NCI-H2196 treated with DMSO at 0.1 percent for 48 hours (cell line): ENCODE measurements around the gene STRIT1.
"Not testable (repeated sequence)": the region's sequence is repeated elsewhere in the genome, so short reads cannot be mapped to it uniquely, and the experiment has no call there.

Source experiments
- DNase-seq: peaks from one replicate; lab custom pipeline; 2025; ENCODE audit not compliant: unreplicated experiment; lab: John Stamatoyannopoulos, UW

Gene STRIT1

DNA sequence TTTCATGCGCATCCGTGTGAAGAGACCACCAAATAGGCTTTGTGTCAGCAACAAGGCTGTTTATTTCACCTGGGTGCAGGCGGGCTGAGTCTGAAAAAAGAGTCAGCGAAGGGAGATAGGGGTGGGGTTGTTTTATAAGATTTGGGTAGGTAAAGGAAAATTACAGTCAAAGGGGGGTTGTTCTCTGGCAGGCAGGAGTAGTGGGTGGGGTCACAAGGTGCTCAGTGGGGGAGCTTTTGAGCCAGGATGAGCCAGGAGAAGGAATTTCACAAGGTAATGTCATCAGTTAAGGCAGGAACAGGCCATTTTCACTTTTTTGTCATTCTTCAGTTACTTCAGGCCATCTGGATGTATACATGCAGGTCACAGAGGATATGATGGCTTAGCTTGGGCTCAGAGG is 19.0 kb downstream of the STRIT1 start:
- DNase-seq = not testable (repeated sequence)

GRCh38 chr3:155271343-155271613 is 22.2 kb downstream of the STRIT1 start:
- DNase-seq = no peak

GRCh38 chr3:155270485-155271342 is 22.8 kb downstream of the STRIT1 start:
- DNase-seq = no peak

DNA sequence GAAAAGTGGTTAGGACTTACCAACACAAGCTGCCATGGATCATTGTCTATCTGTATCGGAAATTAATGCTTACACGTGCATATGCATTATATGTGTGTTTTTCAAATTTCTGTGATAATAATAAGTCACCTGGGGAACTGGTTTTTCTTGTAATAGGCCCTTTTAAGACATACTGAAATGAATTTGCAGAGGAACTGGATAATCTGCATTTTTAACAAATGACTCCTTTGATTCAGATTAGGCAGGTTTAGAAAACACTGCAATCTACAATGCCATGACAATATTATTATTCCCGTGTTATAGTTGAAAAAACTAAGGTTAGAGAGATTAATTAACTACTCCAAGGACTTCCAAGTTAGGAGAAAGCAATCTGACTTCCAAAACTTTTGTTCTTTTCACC is 23.4 kb downstream of the STRIT1 start:
- DNase-seq = no peak

DNA sequence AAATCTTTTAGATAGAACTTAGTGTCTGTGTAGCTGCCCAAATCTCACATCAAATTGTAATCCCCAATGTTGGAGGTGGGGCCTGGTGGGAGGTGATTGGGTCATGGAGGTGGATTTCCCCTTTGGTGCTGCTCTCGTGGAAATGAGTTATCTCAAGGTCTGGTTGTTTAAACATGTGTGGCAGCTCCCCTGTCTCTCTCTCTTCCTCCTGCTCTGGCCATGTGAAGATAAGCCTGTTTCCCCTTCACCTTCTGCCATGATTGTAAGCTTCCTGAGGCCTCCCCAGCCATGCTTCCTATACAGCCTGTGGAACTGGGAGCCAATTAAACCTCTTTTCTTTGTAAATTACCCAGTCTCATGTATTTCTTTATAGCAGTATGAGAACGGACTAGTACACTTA is 30.6 kb downstream of the STRIT1 start:
- DNase-seq = not testable (repeated sequence)

- DNase-seq = no peak
These were observed 31.2 kb downstream of the STRIT1 start for GRCh38 chr3:155262295-155262694.

DNA sequence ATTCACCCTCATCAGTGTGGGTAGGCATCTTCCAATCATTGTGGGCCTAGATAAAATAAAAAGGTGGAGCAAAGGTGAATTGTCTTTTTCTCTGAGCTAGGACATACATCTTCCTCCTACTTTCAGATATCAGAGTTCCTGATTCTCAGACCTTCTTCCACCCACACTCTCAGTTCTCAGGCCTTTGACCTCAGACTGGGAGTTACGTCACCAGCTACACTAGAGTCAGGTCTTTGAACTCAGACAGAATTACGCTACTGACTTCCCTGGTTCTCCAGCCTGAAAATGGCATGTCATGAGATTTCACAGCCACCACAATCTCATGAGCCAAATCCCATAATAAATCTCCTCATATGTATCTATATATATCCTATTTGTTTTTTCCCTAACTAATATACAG is 39.0 kb downstream of the STRIT1 start:
- DNase-seq = no peak

DNA sequence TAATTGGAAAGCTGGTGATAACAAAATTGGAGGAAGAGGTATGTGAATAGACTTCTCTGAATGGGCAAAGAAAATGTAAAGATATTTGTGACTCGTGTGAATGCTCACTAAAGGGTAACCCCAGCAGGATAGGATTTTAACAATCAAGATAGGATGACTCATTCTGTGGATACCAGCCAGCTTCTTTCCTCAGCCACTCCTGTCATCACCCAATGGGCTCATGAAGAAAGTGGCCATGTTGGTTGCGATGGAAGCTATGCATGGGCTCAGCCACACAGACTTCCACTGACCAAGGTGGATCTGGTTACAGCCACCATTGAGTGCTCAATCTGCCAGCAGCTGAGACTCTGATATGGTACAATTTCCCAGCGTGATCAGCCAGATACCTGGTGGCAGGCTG is 40.9 kb downstream of the STRIT1 start:
- DNase-seq = no peak

GRCh38 chr3:155252021-155252420 is 41.5 kb downstream of the STRIT1 start:
- DNase-seq = no peak

DNA sequence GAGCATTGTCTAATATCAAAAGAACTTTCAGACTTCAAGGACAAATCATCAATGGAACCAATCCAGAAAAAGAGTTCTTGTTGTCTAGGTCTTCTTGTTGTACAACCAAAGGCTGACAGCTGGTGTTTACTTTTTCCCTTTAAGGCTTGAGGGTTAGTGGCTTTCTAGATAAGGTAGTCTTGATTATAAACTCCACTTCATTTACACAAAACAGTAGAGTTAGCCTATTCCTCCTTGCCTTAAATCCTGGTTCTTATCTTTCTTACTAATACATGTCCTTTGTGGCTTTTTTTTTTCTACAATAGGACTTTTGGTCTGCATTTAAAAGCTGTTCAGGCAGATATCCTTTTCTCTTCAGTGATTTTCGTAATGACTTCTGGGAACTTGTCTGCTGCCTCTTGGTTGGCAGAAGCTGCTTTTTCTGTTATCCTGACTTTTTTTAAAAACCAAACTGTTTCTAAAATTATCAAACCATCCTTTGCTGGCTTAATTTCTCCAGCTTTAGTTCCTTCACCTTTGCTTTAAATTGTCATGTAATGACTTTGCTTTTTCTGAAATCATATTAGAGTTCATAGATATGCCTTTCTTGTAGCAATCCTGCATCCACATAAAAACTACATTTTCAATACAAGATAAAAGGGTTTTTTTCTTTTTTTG is 44.8 kb downstream of the STRIT1 start:
- DNase-seq = no peak

DNA sequence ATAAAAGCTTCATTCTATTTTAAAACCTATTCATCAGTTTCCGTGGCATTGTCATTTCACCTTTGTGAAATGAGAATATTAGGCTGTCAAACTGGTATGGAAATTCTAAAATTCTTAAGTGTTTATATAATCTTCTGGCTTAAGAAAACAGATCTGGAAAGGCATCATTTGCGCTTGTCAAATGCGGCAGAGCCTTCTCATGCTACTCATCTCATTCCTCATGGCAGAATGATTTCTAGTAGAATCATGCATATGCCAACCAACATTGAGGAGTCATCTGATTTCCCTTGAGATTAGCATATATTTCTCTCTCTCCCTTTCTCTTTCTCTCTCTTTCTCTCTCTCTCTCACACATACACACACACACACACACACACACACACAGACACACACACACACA is 48.8 kb downstream of the STRIT1 start:
- DNase-seq = no peak

DNA sequence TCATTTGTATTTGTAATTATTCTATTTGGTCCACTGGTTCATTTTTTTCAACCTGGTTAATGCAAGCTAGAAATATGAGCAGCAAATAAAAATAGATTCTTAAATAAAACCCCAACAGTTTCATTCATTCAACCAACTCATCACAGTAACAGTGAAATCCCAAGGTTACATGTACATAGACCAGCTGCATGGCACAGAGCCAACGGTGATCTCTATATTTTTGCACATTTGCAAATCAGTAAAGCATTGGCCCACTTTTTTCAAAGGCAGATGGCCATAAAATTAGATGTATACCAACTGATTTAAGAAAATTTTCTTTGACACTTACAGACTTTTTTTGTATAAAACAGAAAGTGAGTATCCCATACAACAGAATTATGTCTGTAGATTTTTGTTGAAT is 49.3 kb downstream of the STRIT1 start:
- DNase-seq = no peak

DNA sequence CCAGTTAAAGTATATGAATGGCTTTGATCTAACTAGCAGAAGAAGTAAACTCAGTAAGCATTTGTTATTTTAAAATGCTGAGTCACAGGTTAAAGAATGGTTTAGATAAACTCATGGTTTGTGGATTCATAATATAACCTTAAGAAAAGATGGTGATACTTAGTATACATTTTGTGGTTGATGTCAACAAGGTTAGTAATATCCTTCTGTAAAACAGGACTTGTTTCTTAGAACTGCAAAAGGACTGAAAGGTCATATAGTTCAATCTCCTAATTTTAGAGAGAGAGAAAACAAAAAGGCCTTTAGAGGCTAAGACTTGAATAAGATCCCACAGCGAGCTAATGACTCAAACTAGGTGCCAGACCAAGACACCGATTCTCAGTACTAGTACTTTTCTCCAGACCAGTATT is 50.0 kb downstream of the STRIT1 start:
- no peak for DNase-seq

- no peak for DNase-seq
These were observed 51.1 kb downstream of the STRIT1 start for GRCh38 chr3:155242342-155242741.

DNA sequence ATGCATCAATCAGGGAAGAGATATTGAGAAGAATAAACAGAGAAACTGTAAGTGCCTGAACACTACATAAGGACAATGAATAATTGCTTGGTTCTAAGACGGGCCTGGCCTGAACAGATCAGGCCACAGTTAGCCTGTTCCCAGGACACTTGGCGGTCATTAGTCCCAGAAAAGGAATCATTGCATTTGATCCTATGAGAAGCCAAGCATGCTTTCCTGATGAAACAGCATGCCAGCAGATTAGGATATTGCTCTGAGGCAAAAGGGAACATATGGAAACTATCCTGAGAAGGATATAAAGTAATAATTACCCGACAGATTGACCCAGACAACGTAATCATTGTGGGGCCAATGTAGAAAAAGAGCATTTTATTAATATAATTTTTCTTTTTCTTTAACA is 51.9 kb downstream of the STRIT1 start:
- no peak for DNase-seq
